ENCODE results near the gene MEF2C.

- TF ChIP-seq POLR2AphosphoS5 (IDR thresholded peaks at IDR 0.05; ENCODE audit: low read depth, low read length) (no peak), POLR2A (IDR thresholded peaks at IDR 0.05; ENCODE audit: low read depth, low read length) (no peak)
These were observed 40.8 kb upstream of the MEF2C start for GRCh38 chr5:88923623-88924329.
